Endothelial cell of umbilical vein (primary cell): ENCODE data around the gene BMP8B. TPM values are rescaled to one million over a fixed set of nuclear protein-coding genes. Genes with fewer than 3 reads are reported as not detected.

ENCODE experiments used
- BruUV-seq: library from RNA; stranded (reverse); fragments of 400-500 nt; replicated peaks from 2 replicates; lab custom pipeline; 2021; lab: Mats Ljungman, UMichigan
- CTCF ChIA-PET: fragments of 300-600, 350-600 bp; sonication (Branson Sonifier 250); formaldehyde crosslinking; loops from one replicate; lab custom pipeline; 2021; ENCODE audit warnings: antibody characterized with exemption, inconsistent platforms; lab: Charles Lee
- POLR2A ChIA-PET: fragments of 300-600, 350-600 bp; sonication (Branson Sonifier 250); formaldehyde crosslinking; loops from one replicate; lab custom pipeline; 2021; ENCODE audit warnings: antibody characterized with exemption, inconsistent platforms; lab: Charles Lee
- DNase-seq: peaks from one replicate; pipeline ENCODE4 v3.0.0-alpha.2; 2011; ENCODE audit warnings: low read depth, low spot score
- FAIRE-seq: peaks from 2 replicates; lab custom pipeline; 2011; peaks lifted over from hg19 to GRCh38; lab: Jason Lieb, UNC
- H2AFZ ChIP-seq: 2 replicates; pipeline ENCODE4 v1.6.0; 2012; ENCODE audit warnings: low read depth, low read length, control low read depth, inconsistent platforms
- H3K27ac ChIP-seq: 2 replicates; pipeline ENCODE4 v1.5.1; 2011; ENCODE audit warnings: low read depth, mild to moderate bottlenecking, control low read depth, low read length, moderate library complexity; ENCODE audit not compliant: insufficient read depth
- H3K27me3 ChIP-seq, 2 experiments: 2 replicates each; pipeline versions ENCODE4 v1.6.0 to v1.6.1; 2011; ENCODE audit warnings: low read length in 2 of 2, mixed read lengths in 1 of 2; ENCODE audit not compliant: control insufficient read depth in 2 of 2, insufficient read depth in 2 of 2
- H3K36me3 ChIP-seq, 2 experiments: 2 replicates in 1 of 2; 3 replicates in 1 of 2; pipeline ENCODE4 v1.5.1; 2011; ENCODE audit warnings: low read length in 2 of 2, mild to moderate bottlenecking in 1 of 2, moderate library complexity in 1 of 2; ENCODE audit not compliant: control insufficient read depth in 2 of 2, insufficient read depth in 2 of 2; ENCODE audit errors: extremely low read depth in 1 of 2
- H3K4me1 ChIP-seq: 3 replicates; pipeline ENCODE4 v1.5.1; 2011; ENCODE audit warnings: mild to moderate bottlenecking, low read length; ENCODE audit not compliant: control insufficient read depth, insufficient read depth; ENCODE audit errors: extremely low read depth
- H3K4me2 ChIP-seq: 2 replicates; pipeline ENCODE4 v1.6.1; 2011; ENCODE audit warnings: low read length, control low read depth, mixed read lengths; ENCODE audit not compliant: insufficient read depth
- H3K4me3 ChIP-seq, 3 experiments: fragments of 200-600 bp in 1 of 3; sonication (generic), shearing (Covaris generic) in 1 of 3; replicated peaks in 1 of 3; 2 replicates each; pipeline ENCODE4 v1.5.1; 2011 to 2016; ENCODE audit warnings: control low read depth in 3 of 3, low read length in 3 of 3, mild to moderate bottlenecking in 2 of 3, inconsistent platforms in 1 of 3, low read depth in 1 of 3, moderate library complexity in 1 of 3; ENCODE audit not compliant: insufficient read depth in 1 of 3
- H3K79me2 ChIP-seq: 2 replicates; pipeline ENCODE4 v1.6.0; 2012; ENCODE audit warnings: low read length, inconsistent platforms; ENCODE audit not compliant: control insufficient read depth, insufficient read depth
- H3K9ac ChIP-seq: replicated peaks from 2 replicates; pipeline ENCODE3; 2011; ENCODE audit warnings: low read length, control low read depth; ENCODE audit not compliant: insufficient read depth; ENCODE audit errors: extremely low read depth
- H3K9me1 ChIP-seq: replicated peaks from 3 replicates; pipeline ENCODE4 v1.6.0; 2011; ENCODE audit warnings: mild to moderate bottlenecking, low read length; ENCODE audit not compliant: control insufficient read depth, insufficient read depth; ENCODE audit errors: extremely low read depth
- H3K9me3 ChIP-seq: replicated peaks from 2 replicates; pipeline ENCODE4 v1.5.1; 2012; ENCODE audit warnings: low read length, inconsistent platforms; ENCODE audit not compliant: control insufficient read depth, insufficient read depth
- H4K20me1 ChIP-seq: replicated peaks from 2 replicates; pipeline ENCODE3; 2011; ENCODE audit warnings: mild to moderate bottlenecking, low read length; ENCODE audit not compliant: control insufficient read depth, insufficient read depth; ENCODE audit errors: extremely low read depth
- FOS ChIP-seq: IDR thresholded peaks from 2 replicates; pipeline ENCODE4 v1.6.1; 2011; ENCODE audit warnings: mild to moderate bottlenecking, low read length, moderate library complexity, borderline replicate concordance; ENCODE audit not compliant: insufficient read depth
- GATA2 ChIP-seq: IDR thresholded peaks from 2 replicates; pipeline ENCODE4 v1.7.0; 2011; ENCODE audit warnings: low read depth, mild to moderate bottlenecking, moderate library complexity, mixed read lengths, low read length; ENCODE audit not compliant: insufficient read length, insufficient read depth
- JUN ChIP-seq: IDR thresholded peaks from 2 replicates; pipeline ENCODE4 v1.6.1; 2011; ENCODE audit warnings: borderline replicate concordance, low read depth; ENCODE audit not compliant: insufficient read length, insufficient read depth
- MYC ChIP-seq: IDR thresholded peaks from one replicate; pipeline ENCODE4 v1.6.1; 2011; ENCODE audit warnings: mild to moderate bottlenecking, low read depth, low read length
- POLR2A ChIP-seq: IDR thresholded peaks from 2 replicates; pipeline ENCODE4 v1.6.1; 2012; ENCODE audit warnings: low read depth, mild to moderate bottlenecking, control low read depth, low read length
- POLR2AphosphoS5 ChIP-seq: IDR thresholded peaks from 2 replicates; pipeline ENCODE4 v1.6.1; 2012; ENCODE audit warnings: low read depth, mild to moderate bottlenecking, control low read depth, low read length, moderate library complexity; ENCODE audit not compliant: insufficient read depth
- dilution Hi-C: fragments of 300-500 bp; cut with MboI; formaldehyde crosslinking; loops from one replicate; pipeline ENCODE4 v1.15.0; 2019; ENCODE audit warnings: low sequenced_read_pairs; ENCODE audit not compliant: extremely low pct_ligation_motif_present
- intact Hi-C: fragments of 100-400 bp; cut with micrococcal nuclease; formaldehyde crosslinking; loops from one replicate; pipeline ENCODE4 v1.10.0; 2022
- polyA plus RNA-seq, 4 experiments: library from polyadenylated mRNA; depleted of rRNA in 3 of 4; stranded (reverse) in 3 of 4; unstranded in 1 of 4; fragments of >200 nt; gene quantifications; 2 replicates each; pipeline versions ENCODE4 v1.2.1 to v1.2.3, GENCODE V29; 2011 to 2012; ENCODE audit warnings: missing spikeins in 1 of 4
- total RNA-seq: library from RNA; stranded (reverse); gene quantifications from 2 replicates; pipeline ENCODE4 v1.2.3, GENCODE V29; 2021
- TF ChIP-seq, protein P1 (sequence below): IDR thresholded peaks from 2 replicates; pipeline ENCODE4 v1.6.1; 2011; ENCODE audit not compliant: insufficient read depth, insufficient read length

Gene BMP8B
- total and polyA plus RNA-seq, 2 donors (not counting 3 experiments of a cell fraction or from before 2014, with no cell fraction given): 0.07 TPM; not detected in 1

DNA sequence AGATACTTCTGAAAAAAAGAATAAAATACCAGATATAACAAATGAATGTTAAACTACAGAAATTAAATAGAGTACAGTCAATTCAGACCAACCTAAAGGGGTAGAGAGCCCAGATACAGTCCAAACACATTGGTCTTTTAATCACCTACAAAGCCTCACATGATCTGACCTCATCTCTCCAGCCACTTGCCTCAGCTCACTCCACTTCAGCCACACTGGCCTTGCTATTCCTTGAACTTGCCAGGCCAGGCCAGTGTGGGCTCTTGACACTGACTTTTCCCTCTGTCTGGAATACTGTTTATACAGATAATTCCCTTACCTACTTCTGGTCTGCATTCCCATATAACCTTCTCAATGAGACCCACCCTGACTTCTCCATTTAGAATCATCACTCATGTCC is 67.0 kb downstream of the BMP8B start:
- intact Hi-C loops: loop anchor here (5.0 kb wide), 2 partner anchors 69 to 229 kb away; partner anchors contain the start of gene BMP8A
- H2AFZ ChIP-seq: no peak overlapping the region
- H3K36me3 ChIP-seq: no peaks in the 10 kb centered on the region
- H3K4me1 ChIP-seq: no peaks in the 10 kb centered on the region
- H3K27ac ChIP-seq: no peak overlapping the region
- DNase-seq (no peak), FAIRE-seq (no peak)
- ChIA-PET CTCF (interaction anchor here (6.1 kb wide), 1 partner anchor 50 kb away, joined by 68 read pairs; the partner anchor contains the start of gene NT5C1A), POLR2A (no interaction called here)
- no peak overlapping the region for H3K9ac ChIP-seq
- H3K79me2 ChIP-seq: no peaks in the 10 kb centered on the region
- dilution Hi-C loops: no loop called here
- no peak overlapping the region for H3K4me2 ChIP-seq
- peaks cover 29 to 65% of the 10 kb centered on the region in 2 experiments for H3K27me3 ChIP-seq
- H3K4me3 ChIP-seq: no peak overlapping the region
- BruUV-seq: no TSS peak
- H4K20me1 ChIP-seq: no peaks in the 10 kb centered on the region
- H3K9me3 ChIP-seq: no peaks in the 10 kb centered on the region
- no peaks in the 10 kb centered on the region for H3K9me1 ChIP-seq
- TF ChIP-seq MYC (no peak), POLR2AphosphoS5 (no peak), FOS (no peak), GATA2 (no peak), POLR2A (no peak), JUN (no peak)
- TF ChIP-seq, protein P1, sequence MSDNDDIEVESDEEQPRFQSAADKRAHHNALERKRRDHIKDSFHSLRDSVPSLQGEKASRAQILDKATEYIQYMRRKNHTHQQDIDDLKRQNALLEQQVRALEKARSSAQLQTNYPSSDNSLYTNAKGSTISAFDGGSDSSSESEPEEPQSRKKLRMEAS: no peak
